Hepatic stellate cell (primary cell): Measurements from ENCODE around the gene ZNF407.

Source experiments
- DNase-seq: peaks from one replicate; pipeline ENCODE4 v3.0.0; 2011; ENCODE audit warnings: low spot score

ZNF407 gene

DNA sequence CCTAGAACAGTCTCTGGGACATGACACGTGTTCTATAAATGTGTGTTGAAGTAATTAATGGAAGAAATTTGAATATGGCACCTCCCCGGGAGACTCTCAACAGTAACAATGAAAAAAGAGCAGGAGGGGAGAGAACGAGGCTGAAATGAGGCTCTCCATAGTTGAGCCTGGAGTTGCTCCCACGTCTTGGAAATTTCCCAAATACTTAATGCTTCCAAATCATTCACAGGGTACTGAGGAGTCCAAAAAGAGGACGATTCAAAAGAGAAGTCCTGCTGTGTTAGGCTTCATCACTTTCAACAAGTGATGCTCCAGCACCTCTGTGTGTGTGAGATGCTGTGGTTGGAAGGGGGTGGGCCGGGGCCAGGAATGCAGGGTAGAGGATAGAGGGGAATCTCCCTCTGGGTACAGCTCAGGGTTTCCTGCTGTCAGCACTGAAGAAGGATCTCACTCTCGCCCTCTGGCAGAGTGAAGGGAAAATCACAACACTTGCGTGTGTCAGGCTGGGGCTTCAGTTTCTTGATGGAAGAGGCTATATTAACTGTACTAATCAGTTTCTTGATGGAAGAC lies 18.1 kb upstream of the ZNF407 start:
- no peak for DNase-seq

DNA sequence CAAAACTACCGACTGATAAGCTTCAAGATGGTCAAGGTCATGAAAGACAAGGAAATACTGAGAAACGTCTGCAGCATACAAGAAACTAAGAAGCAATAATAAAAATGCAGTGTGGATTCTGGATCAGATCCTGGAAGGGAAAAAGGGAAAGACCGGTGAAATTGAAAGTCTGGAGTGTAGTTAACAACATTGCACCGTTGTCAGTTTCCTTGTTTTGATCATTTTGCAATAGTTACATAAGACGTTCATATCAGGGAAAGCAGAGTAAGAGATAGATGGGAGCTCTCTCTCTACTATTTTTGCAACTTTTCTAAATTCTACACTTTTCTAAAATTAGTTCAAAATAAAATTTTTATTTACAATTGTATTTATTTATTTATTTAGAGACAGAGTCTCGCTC lies 15.0 kb upstream of the ZNF407 start:
- no peak for DNase-seq

DNA sequence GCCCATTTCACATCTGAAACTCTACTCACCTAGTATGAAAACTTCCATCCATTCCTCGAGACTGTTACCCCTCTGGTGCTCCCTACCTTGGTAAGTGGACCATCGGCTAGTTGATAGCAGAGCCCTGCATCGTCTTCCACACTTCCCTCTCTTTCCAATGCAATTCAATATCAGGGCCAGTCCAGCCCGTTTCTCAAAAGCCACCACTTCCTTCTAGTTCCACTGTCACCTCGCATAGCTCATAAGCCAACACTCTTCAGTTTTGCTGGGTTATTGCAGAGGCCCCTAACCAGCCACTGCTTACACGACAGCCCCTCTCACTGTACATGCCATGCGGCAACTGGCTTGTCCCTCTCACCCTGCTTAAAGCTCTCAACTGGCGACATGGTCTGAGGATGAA lies 10.2 kb upstream of the ZNF407 start:
- no peak for DNase-seq

- no peak for DNase-seq
Observed at GRCh38 chr18:74589021-74589420, 8.6 kb upstream of the ZNF407 start.

DNA sequence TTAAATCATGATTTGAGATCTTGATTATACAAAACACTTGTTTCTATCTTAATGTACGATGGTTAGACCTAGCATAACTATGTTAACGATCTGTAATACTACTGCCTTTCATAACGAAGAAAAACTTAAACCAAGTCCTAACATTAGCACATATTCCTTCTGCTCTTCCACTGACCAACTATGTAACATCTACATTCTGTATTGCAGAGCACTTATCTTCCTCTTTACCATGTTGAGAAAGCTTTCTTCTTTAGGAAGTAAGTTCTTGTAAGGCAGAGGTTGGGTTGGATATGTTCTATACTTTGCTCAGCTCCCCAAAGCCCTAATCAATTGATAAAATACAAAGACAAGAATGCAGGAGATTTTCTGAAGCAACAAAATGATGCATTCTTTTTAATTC lies 7.9 kb upstream of the ZNF407 start:
- DNase-seq, result no peak

DNA sequence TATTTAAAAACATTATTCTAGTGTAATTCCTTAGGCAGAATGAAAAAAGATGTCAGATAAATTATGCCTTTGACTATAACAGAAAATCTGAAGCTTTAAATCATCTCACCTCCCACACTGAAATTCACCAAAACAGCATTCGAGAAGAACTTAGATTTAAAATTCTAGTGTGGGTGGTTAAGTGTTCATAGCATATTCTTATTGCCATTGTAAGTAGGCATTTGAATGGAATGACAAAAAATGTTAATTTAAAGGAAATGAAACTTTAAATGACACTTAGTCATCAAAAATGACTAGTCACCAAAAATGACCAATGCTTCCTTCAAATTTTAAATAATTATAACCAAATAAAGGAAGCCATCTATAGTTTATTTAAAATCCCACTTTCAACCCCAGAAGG lies 7.0 kb upstream of the ZNF407 start:
- no peak for DNase-seq

- no peak for DNase-seq
Observed at GRCh38 chr18:74595431-74595830, 2.2 kb upstream of the ZNF407 start.

DNA sequence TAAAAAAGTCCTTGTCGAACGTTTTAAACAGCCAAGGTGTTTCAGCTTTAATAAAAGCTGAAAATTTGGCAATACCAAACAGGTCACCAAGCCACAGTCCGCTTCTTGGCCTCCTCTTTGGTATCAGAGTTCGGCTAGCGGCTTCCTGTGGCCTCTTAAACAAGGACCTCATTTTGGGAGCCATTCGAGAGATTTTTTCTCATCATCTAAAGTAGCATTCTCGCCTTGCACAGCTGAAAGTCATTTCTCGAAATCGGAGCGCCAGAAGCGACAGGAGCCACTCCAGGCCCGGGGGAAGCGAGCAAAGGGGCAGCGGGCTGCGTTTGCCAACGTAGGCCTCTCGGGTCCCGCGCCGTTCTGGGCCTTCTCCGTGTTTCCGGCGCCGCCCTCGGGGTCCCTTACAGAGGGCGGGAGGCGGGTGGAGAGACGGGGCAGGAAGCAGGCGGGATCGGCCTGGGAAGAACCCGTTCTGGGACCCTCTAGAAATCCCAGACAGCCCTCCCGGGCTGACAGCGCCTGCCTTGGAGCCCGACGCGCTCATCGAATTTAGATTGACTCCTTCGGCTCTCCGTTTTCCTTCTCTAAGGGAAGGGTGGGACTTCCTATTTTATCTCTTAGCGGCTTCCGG lies 522 bp upstream of the ZNF407 start:
- peak; percentile 40 for DNase-seq

DNA sequence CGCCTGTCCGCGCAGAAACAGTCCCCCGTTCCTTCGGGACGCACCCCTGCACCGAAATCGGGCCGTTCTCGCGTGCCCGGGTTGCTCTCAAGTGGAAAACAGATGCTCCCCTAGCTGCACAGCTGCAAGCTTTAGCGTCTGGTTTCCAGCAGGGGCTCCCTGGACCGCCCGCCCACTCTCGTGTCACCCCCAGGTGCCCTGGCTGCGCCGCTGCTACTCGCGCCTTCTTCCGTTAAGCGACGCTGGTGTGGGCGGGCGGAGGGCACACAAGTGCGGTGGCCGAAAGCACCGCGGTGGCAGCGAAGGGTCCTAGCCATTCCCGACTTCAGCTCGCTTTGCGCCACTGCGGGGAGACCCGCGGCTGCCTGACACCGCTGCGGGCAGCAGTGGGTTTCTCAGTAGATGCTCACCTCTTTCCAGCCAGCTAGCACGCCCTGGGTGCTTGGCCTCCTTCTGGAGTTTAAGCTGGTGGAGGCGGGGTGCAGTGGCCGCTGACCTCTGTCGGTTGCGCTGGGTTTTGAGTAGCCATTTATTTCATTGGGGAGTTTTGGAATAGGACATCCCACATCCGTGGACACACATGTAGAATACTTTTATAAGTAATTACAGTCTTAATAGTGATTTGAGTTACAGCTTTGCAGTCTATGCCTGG lies 806 bp downstream of the ZNF407 start:
- peak; percentile 57 for DNase-seq

GRCh38 chr18:74604361-74604760 lies 6.7 kb downstream of the ZNF407 start:
- DNase-seq, result no peak

DNA sequence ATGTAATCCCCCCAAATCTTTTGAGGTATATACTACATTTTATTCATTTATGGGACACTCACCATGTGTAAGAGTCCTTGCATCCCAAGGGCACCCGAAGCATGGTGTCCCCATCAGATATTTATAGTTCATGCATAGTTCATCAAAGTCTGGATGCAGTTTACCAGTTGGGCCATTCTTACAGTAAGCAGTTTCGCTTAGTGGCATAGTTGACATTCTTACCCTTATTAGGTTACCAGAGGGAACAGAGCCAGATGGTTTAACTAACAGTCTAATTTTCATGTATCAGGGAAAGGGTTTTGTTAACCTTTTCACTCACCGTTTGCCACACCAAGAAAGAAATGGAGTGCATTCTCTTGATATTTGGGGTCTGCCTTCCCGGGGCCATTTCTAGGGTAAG lies 7.1 kb downstream of the ZNF407 start:
- DNase-seq, result peak; percentile 40

GRCh38 chr18:74608681-74609080 lies 11.0 kb downstream of the ZNF407 start:
- DNase-seq, result no peak

- DNase-seq, result no peak
Observed at GRCh38 chr18:74609535-74609934, 11.9 kb downstream of the ZNF407 start.

- DNase-seq, result no peak
Observed at GRCh38 chr18:74610051-74610615, 12.5 kb downstream of the ZNF407 start.

- no peak for DNase-seq
Observed at GRCh38 chr18:74610860-74611259, 13.2 kb downstream of the ZNF407 start.

DNA sequence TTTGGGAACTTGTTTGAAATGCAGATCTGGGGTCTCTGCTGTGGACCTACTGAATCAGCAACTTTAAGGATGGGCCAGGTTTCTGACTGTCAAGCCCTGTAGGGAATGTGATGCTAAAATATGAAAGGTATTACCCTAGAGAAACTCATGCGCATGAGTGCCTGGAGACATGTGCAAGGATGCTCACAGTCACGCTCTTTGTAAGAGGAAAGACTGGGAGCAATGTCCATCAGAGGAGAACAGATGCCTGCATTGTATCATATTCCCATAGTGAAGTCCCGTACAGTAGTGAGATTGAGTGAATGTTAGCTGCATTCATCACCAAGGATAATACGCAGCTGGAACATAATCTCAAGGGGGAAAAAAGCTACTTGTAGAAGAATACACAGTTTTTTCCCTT lies 14.1 kb downstream of the ZNF407 start:
- no peak for DNase-seq

- DNase-seq, result no peak
Observed at GRCh38 chr18:74613381-74613780, 15.7 kb downstream of the ZNF407 start.

DNA sequence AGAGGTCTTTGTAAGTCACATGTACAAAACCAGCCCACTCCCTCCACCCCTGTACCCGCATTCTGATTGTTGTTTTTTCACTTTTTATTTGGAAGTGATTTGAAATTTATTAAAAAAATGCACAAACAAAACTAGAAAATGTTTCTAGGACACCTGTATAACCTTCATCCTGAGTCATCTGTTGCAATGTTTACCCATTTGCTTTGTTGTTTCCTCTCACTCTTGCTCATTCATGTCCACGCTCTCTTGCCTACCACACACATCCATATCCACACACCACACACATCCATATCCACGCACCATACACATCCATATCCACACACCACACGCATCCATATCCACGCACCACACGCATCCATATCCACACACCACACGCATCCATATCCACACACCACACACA lies 18.8 kb downstream of the ZNF407 start:
- DNase-seq, result no peak

DNA sequence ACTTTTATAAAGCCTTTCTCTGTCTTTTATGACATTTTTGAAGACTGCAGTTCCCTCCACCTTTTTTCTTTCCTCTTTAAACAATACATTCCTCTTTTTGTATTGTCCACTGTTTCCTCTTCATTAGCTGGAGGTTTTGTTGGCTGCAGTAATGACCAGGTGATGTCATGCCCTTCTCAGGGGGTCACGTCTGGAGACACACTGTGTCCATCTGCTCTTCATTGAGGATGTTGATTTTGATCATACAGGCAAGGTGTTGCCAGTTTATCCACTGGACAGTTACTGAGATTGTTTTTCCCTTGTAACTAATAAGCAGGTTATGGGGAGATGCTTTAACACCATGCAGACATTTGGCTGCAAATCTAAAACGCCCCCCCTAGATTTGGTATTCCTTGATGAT lies 19.8 kb downstream of the ZNF407 start:
- DNase-seq, result no peak

DNA sequence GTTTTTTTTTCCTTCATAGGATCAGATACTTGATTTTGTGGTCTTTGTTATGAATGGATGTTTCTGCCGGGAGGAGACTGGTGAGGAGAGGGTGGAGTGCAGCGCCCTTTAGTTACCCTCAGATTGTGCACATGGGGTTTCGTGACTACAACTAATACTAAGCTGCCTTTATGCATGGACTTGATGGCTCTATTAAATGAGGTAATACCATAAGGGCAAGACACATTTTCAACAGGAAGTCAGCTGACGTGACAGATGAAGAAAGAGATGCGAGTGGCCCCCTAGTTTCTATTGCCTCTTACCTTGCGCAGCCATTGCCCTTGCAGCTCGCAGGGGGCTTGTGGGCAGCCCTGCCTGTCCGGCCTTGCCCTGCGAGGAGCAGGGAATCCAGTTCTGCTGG lies 24.4 kb downstream of the ZNF407 start:
- no peak for DNase-seq

DNA sequence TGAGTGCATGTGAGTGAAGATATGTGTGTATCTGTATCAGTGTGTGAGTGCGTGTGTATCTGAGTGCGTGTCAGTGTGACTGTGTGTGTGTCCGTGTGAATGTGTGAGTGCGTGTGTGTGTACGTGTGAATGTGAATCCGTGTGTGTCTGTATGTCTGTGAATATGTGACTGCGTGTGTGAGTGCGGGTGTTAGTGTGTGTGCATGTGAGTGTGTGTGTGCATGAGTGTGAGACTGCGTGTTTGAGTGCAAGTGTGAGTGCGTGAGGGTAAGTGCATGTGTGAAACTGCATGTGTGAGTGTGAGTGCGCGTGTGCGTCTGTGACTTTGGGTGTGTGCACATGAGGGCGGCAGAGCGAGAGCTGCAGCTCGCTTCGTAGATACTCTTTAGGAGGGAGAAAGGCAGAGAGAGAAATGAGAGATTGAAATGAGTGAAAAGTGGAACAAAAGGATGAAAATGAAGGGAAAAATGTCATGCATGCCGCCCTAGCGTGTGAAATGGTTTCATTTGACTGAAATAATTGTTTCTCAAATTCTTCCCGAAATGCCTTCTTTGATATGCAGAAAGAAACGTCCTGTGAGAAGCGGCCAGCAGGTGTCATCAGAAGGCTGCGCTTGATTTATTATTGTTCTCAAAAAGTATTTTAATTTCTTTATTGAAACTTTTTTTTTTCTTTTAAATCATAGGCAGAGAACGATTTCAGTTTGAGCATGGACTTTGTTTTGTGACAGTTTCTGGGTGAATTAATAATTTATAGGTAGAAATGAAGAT lies 25.6 kb downstream of the ZNF407 start:
- DNase-seq, result no peak

DNA sequence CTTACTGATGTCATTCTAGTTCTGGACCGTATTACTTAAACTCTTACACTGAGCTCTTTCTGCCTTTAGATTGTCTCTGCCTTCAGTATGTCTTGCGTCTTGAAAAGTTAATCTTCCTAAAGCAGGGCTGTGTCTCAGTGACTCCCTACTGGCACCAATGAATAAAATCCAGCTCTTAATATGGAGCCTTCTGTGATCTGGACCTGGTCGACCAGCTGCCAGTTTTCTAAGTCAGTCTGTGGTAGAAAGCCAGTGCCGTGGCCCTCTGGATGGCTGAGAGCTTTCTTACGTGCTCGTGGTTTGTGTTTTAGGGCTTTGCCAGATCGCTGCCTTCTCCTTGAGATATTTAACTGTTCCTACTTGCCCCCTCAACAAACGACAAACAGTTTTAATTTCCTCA lies 26.8 kb downstream of the ZNF407 start:
- no peak for DNase-seq

GRCh38 chr18:74625157-74625556 lies 27.5 kb downstream of the ZNF407 start:
- no peak for DNase-seq
